Head of caudate nucleus (tissue), 42 donors: ENCODE results near the gene MPC1L.
A peak's percentile ranks its signal among the peaks of the same experiment; 100 is the strongest.
"Not testable (repeated sequence)": the region's sequence is repeated elsewhere in the genome, so short reads cannot be mapped to it uniquely, and the experiment has no call there.

Experiments used
- DNase-seq, 42 donors: peaks; one replicate each; pipeline versions ENCODE4 v3.0.0 to v3.0.0-alpha.2; 2020 to 2021; ENCODE audit warnings: mixed read lengths in 7 of 42
- intact Hi-C: fragments of 100-400 bp; cut with DNase I; formaldehyde crosslinking; loops from one replicate; pipeline ENCODE4 v1.15.0; 2022

Gene MPC1L

DNA sequence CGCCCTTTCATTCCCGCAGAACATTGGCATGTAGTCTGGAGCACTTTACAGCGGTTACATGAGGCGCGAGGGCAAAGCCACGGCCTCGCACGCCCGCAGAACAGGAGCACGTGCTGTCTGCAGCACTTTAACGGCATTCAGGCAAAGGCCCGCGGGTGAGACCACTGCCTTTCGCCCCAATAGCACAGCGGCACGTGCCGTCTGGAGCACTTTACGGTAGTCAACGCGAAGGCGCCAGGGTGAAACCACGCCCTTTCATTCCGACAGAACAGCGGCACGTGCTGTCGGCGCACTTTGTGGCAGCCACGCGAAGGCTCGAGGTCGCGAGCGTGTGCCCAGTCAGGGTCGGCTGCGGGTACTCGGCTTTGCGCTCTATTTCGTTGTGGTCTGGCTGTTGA is at the start of gene MPC1L:
TSS of gene MPC1L (plus strand) at position 290 of the 398 bp plus-strand sequence. CDS start 138 bp downstream, outside the sequence.
- intact Hi-C loops: no loop called here
- DNase-seq: no peak

DNA sequence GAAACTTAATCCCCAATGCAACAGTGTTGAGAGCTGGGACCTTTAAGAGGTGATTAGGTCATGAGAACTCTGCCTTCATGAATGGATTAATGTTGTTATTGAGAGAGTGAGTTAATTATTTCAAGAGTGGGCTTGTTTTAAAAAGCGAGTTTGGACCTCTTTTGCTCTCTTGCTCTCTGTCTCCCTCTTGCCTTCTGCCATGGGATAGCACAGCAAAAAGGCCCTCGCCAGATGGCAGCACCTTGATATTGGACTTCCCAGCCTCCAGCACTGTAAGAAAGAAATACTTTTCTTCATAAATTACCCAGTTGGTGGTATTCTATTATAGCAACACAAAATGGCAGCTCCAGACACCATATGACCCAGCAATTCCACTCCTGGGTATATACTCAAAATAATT is 49.5 kb upstream of the MPC1L start:
- peak in 1 of 42 donors; percentile 1 for DNase-seq

DNA sequence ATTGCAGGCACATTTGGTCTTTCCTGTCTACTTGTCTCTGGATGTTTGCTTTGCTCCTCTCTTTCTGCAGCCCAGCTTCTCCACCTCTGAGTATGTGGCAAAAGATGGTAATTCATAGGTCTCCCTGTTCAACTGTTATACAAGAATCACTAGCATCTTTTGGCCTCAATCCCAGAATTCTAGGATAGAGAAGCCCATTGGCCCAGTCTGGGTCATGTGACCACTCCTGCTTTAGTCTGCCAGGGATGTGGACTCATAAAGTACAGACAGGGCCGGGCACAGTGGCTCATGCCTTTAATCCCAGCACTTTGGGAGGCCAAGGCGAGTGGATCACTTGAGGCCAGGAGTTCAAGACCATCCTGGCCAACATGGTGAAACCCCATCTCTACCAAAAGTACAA is 47.8 kb upstream of the MPC1L start:
- intact Hi-C loops: not testable (repeated sequence)
- peak in 24 of 42 donors; percentile 1 to 58 (median 29) for DNase-seq

More for the DNA sequence above, 49.5 kb upstream of the MPC1L start:
- intact Hi-C loops: no loop called here

DNA sequence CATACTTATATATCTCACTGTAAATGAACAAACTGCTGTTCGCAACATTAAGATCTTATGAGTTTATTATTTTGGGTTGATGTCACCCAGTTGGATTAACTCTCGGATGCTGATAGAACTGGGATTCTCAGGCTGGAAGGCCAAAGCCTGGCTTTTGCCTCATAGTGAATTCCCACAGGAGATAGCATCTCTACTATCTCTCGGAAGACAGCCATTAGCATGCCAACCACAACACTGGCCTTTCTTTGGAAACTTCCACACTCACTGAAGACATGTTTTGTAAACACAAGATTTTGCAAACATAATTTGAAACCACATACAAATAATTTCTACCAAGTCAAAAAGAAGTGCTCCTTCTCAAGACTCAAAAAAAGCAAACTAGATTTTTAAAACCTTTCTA is 46.9 kb upstream of the MPC1L start:
- intact Hi-C loops: no loop called here
- DNase-seq: no peak

DNA sequence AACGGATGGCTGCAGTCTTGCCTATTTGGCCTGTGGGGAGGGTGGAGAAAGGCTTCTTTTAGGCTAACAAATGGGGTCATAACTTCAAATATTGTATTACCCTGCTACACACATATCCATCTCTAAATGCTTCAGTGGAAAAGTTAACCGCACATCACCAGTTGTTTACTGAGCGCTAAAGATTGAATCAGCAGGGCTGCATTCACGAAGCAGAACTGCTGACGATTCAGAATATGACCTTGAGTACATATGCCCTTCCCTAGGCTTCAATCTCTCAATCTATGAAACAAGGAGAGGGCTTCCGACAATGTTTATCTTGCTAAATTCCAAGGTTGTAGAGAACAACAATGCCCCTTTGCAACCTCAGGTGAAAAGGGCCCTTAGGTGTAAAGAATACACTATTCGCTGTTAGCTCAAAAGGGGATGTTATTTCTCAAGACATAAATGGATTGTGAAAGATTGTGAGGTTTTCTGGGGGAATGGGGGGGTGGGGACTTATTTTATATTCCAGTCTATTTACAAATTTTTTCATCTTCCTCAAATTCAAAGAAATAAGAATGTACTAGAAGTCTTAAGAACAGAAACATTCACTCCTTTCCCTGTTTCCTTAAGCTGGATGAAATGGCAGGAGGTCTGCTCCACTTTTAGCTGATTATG is 45.1 kb upstream of the MPC1L start:
- DNase-seq: no peak
- intact Hi-C loops: no loop called here

DNA sequence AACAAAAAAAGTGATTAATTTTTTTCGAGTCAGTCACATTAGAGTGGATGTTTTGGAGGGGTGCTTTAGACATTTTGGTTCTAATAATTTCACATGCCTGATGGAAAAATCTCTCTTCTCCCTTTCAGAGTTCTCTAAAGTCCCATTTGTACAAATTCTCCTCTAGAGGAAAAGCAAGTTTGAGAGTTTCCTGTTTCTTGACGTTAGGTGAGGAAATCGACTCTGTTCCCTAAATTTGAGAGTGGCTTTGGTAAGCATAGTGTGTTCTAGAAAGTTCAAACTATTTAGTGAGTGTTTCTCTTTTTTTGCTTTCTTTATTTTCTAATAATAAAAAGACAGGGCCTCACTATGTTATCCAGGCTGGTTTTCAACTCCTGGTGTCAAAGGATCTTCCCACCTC is 44.1 kb upstream of the MPC1L start:
- DNase-seq: no peak

DNA sequence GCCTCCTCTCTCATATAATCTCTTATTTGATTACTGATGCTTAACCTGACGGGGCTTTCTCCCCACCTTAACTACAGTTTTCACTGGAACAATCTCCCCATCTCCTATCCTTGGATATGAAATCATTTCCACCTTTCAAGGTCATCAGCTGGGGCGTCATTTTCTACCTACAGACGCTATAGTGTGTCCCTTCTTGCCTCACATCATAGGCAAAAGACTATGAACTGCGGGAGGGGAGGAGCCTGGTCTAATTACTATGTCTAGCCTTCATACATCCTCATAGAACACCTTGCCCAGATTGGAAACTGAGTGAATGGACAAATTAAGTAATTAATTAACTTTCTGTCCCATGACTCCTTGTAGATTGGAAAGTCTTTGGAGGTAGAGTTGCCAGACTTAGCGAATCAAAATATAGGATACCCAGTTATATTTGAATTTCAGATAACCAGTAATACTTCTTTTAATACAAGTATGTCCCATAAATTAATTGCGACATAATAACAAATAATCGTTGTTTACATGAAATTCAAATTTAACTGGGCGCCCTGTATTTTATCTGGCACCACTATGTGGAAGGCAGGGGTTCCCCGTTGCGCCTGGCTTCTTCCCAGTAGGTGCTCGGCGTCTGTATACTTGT is 43.2 kb upstream of the MPC1L start:
- no peak for DNase-seq
- intact Hi-C loops: no loop called here

More for the DNA sequence above, 44.1 kb upstream of the MPC1L start:
- intact Hi-C loops: no loop called here

DNA sequence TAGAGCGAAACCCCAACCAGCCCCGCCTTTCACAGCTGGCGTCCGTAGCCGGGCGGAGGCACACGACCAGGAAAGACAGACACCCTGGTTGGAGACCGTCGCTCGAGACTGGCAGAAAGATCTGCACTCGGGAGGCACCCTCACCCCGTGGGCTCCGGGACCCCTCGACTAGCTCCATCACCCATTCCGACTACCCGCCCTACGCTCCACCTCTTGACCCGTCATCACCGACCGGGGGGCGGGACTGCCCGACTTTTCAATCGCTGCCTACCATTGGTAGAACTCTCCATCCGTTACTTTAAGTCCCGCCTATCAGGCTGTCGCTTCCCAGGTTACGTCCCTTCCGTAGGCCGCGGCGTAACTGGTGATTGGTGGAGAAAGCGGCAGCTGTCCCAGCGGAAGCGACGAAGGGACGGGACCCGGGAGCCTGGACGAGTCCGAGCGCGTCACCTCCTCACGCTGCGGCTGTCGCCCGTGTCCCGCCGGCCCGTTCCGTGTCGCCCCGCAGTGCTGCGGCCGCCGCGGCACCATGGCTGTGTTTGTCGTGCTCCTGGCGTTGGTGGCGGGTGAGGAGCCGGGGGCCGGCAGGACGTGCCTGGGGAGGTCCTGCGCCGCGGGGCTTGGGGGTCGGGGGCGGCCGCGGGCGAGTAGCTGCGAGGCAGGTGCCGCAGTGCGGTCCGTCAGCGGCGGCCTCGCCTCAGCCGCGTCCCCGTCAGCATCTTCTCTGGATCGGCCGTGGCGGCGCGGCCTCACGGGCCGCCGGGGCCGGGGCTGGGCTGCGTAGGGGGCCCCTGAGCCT is 42.5 kb upstream of the MPC1L start, which contains the start of gene ATP6AP2:
TSS of gene ATP6AP2 (plus strand) at position 434 of the 799 bp plus-strand sequence. CDS start at position 530, 96 bp downstream.
- intact Hi-C loops: no loop called here

DNA sequence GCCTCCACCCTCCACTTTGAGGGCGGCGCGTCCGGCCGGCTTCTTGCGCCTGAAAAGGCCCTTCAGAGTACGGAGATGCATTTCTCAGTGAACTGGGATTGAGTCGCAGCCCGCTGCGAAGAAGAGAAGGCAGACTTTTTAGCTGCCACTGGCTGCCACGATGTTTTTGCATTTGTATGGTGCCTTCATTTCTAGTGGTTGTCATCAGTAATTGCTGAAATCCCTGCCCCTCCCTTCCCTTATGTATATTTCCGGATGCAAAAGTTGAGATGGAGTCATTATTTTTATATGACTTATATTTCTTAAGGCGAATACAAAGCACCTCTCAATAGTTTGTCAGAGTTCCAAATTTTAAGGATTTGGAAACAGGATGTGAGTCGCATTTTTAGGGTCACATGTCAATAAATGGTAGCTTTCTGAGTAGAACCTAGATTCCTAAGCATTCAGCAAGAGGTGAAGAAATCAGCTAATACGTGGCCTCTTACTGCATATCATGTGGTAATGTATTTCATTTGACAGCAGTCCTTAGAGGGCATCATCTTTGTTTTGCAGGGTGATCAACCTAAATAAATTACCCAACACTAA is 41.8 kb upstream of the MPC1L start:
- intact Hi-C loops: no loop called here
- DNase-seq: peak in 2 of 42 donors; percentile 2 to 23

More for the DNA sequence above, 42.5 kb upstream of the MPC1L start, which contains the start of gene ATP6AP2:
- DNase-seq: peak; percentile 80 to 97 (median 92)

DNA sequence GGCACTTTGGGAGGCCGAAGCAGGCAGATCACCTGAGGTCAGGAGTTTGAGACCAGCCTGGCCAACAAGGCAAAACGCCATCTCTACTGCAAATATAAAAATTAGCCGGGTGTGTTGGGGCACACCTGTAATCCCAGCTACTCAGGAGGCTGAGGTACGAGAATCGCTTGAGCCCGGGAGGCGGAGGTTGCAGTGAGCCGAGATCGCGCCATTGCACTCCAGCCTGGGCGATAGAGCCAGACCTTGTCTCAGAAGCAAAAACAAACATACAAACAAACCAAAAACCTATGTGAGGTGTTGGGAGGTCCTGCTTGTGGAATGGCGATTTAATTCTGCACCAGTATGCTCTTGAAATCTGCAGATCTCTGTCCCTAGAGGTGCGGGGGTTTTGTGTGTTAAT is 41.0 kb upstream of the MPC1L start:
- DNase-seq, intact Hi-C loops: not testable (repeated sequence)

DNA sequence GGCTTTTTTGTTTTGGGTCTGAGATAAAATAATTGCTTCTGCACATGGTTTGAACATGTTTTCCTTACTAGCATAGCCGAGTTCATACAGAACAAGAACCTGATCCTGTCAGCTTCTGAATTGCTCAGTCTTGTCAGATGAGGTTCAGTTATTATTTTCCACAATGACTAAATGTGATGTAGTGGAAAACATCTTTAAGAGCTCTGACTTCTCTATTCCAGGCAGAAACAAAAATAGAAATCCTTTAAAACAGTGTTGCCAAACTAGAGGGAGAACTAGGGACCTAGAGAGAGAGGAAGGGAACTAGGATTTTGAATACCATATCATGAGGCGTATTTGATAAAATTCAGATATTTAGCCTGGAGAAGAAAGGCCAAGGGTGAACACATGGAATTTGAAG is 40.4 kb upstream of the MPC1L start:
- DNase-seq: no peak
- intact Hi-C loops: no loop called here

DNA sequence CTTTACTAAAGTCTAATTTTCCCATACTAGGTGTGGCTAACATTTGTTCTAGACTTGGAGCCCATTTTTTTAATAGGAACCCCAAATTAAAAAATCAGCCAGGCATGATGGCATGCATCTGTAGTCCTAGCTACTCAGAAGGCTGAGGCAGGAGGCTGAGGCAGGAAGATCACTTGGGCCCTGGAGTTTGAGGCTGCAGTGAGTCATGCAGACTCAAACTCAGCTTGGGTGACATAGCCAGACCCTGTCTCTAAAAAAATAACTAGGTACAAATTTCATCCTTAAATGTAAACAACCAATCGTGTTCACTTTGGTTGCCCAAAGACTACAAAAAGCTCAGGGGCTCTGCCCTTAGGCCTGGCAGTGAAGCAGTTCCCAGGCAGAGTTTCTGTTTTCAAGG is 35.6 kb upstream of the MPC1L start:
- intact Hi-C loops: not testable (repeated sequence)

DNA sequence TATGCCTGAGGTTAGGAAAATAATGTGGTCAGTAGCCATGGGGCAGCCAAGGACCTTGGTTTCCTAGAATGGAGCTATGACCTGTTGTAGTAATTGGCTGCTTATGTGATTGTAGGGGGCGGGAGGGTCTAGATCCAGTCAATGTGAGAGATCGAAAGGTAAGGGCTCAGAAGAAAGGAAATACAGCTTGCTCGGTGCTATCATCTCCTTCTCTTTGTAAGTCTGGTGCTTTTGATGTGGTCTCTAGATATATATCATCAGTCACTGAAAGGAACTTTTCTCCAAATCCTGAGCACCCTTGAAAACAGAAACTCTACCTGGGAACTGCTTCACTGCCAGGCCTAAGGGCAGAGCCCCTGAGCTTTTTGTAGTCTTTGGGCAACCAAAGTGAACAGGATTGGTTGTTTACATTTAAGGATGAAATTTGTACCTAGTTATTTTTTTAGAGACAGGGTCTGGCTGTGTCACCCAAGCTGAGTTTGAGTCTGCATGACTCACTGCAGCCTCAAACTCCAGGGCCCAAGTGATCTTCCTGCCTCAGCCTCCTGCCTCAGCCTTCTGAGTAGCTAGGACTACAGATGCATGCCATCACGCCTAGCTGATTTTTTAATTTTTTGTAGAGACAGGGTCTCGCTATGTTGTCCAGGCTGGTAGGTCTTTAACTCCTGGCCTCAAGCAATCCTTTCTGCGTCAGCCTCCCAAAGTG is 33.5 kb upstream of the MPC1L start:
- intact Hi-C loops, DNase-seq: not testable (repeated sequence)

More for the DNA sequence above, 35.6 kb upstream of the MPC1L start:
- DNase-seq: not testable (repeated sequence)

DNA sequence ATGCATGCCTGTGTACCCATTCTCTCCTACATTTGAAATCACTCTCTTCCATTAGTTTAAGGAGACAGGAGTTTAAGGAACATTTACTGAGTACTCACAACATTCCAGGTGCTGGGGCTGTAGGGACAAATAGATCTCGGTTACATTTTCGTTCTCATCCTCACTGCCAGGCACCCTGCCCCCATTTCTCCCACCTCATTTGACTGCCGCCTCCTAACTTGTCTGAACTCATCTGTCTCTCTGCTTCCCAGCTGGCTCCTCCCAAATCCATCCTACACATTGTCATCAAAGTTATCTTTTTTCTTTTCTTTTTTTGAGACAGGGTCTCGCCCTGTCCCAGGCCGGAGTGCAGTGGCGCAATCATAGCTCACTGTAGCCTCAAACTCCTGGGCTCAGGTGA is 19.8 kb upstream of the MPC1L start:
- intact Hi-C loops: no loop called here
- DNase-seq: peak in 39 of 42 donors; percentile 3 to 75 (median 35)

DNA sequence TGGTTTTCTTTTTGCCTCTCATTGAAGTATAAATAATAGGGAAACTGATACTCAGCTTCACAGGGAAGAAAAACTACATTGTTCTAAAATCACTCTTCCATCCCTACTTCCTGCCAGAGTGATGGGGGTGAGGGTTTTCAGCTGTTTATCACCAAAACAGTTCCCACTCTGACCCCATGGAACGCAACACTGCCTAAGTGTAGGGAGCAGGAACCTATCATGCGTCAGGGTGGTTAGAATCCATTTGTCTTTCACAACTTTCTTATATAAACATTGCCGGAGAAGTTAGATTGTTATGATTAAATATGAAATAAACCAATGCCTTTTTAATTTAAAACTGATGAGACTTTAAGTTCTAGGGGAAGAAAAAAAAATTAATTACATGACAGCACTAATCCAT is 15.8 kb upstream of the MPC1L start:
- intact Hi-C loops: no loop called here
- no peak for DNase-seq

DNA sequence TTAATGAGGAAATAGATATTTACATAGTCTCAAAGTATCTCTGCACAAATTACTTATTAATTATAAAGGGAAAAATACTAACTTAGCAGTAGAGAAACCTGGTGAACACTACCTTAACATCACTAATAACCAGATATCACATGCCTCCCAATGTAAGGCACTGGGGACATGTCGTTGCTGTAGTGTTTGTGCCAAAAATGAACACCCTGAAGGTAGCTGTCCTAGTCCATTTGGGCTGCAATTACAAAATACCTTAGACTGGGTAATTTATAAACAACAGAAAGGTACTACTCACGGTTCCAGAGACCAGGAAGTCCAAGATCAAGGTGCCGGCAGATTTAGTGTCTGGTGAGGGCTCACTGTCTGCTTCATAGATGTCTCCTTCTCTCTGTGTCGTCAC is 10.7 kb upstream of the MPC1L start:
- DNase-seq: no peak
- intact Hi-C loops: no loop called here

DNA sequence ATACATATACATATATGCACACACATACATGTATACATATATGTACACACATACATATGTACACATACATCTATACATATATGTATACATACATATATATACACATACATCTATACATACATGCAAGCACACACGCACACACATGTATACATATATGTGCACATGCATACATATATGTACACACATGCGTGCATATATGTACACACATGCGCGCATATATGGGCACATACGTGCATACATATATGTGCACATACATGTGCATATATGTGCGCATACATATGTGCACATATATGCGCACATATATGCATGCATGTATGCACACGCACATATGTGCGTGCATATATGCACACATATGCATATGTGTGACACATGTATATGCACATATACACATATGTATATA is 7.3 kb upstream of the MPC1L start:
- intact Hi-C loops: no loop called here
- no peak for DNase-seq

DNA sequence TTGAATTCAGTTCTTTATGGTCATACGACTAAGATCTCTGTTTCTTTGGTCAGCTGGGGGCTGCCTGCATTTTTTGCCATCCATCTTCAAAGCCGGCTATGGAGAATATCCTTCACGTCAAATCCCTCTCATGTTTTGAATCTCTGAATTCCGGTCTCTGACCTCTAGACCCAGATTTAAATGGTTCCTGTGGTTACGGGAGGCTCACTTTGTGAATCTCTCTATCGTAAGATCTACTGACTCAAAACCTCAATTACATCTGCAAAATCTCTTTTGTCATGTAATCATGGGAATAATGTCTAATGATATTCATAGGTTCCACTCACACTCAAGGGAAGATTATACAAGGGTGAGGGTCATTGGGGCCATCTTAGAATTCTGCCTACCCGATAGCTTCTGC is 5.7 kb upstream of the MPC1L start:
- no peak for DNase-seq
- intact Hi-C loops: no loop called here
